Psoas muscle (tissue), 8 donors: Measurements from ENCODE around the gene PALLD. TPM values are rescaled to one million over a fixed set of nuclear protein-coding genes. Genes with fewer than 3 reads are reported as not detected.
"Not testable (repeated sequence)": the region's sequence is repeated elsewhere in the genome, so short reads cannot be mapped to it uniquely, and the experiment has no call there.

Experiments
- ATAC-seq, 4 donors: fragments of 200-7000 bp; cut with Tn5 transposase; one replicate each; pipeline ENCODE4 v1.9.1; 2020; ENCODE audit warnings: moderate library complexity in 3 of 4, mild to moderate bottlenecking in 2 of 4
- DNase-seq, 2 donors: peaks; one replicate each; pipeline ENCODE4 v3.0.0-alpha.2; 2020
- H3K27ac ChIP-seq: fragments of 200-600 bp; one replicate; pipeline ENCODE4 v1.8.0; 2022
- H3K27me3 ChIP-seq, 3 donors: fragments of 200-600 bp in 1 of 3; one replicate each; pipeline versions ENCODE4 v1.6.1 to v1.8.0; 2013 to 2022; ENCODE audit warnings: low read length in 2 of 3, mild to moderate bottlenecking in 2 of 3, moderate library complexity in 1 of 3; ENCODE audit not compliant: insufficient read depth in 3 of 3
- H3K36me3 ChIP-seq, 2 donors: fragments of 200-600 bp in 1 of 2; one replicate each; pipeline versions ENCODE4 v1.6.1 to v1.8.0; 2013 to 2022; ENCODE audit warnings: low read depth in 1 of 2, mild to moderate bottlenecking in 1 of 2, moderate library complexity in 1 of 2; ENCODE audit not compliant: insufficient read depth in 1 of 2
- H3K4me1 ChIP-seq: fragments of 200-600 bp; one replicate; pipeline ENCODE4 v1.8.0; 2022
- H3K4me3 ChIP-seq: fragments of 200-600 bp; one replicate; pipeline ENCODE4 v1.8.0; 2022; ENCODE audit warnings: mild to moderate bottlenecking
- H3K9me3 ChIP-seq: fragments of 200-600 bp; one replicate; pipeline ENCODE4 v1.8.0; 2022
- CTCF ChIP-seq: fragments of 200-600 bp; IDR thresholded peaks from one replicate; pipeline ENCODE4 v1.8.0; 2022; ENCODE audit warnings: antibody characterized with exemption
- WGBS, 3 donors: extraction: QIAGEN DNeasy Blood & Tissue Kit; methylation state at CpG; one replicate each; pipeline versions ENCODE4 v1.1.6 to v1.1.7; 2013; 5-methylcytosine and 5-hydroxymethylcytosine counted together
- intact Hi-C, 2 donors: fragments of 100-400 bp; cut with DNase I; formaldehyde crosslinking; loops; one replicate each; pipeline versions ENCODE4 v1.11.0 to v1.14.2; 2022
- polyA plus RNA-seq, 3 donors: library from polyadenylated mRNA; stranded (reverse); fragments of 200-250 nt; gene quantifications; one replicate each; pipeline ENCODE4 v1.2.3, GENCODE V29; 2013
- total RNA-seq, 4 donors: library from RNA; stranded (reverse); fragmentation: NEBNext Ultra II Directional in 2 of 4; extraction: Animal tissue kit (Norgen Biotek cat#: 25700) in 2 of 4; gene quantifications; one replicate each; pipeline versions ENCODE4 v1.2.1 to v1.2.4, GENCODE V29; 2021 to 2023
- donor health status: healthy with polysubstance abuse.
- donor health status: DM: no; HTN: no; CAD: no; lungs with moderate emphysema.
- donor health status: Bipolar disorder and iron deficiency.
- donor health status: healthy.
- donor health status: DM: yes; HTN: yes; CAD: no.
- donor health status: DM: no; HTN: no; CAD: no.
- donor health status: DM: no; HTN: no; CAD: no.
- donor health status: DM: yes; HTN: yes; CAD: no.

The PALLD gene
- total and polyA plus RNA-seq, 7 donors, result 19.2 to 245 (median 168) TPM

GRCh38 chr4:168942985-168943384 is 446.1 kb downstream of the PALLD start:
- Histone ChIP-seq H3K27ac (no peak overlapping the region), H3K27me3 (no peaks in the 10 kb centered on the region), H3K36me3 (no peaks in the 10 kb centered on the region), H3K4me1 (no peaks in the 10 kb centered on the region), H3K4me3 (no peak overlapping the region), H3K9me3 (peaks cover 12% of the 10 kb centered on the region)
- peak in 1 of 4 donors; percentile 37 for ATAC-seq
- intact Hi-C loops, result no loop called here
- TF ChIP-seq CTCF, result no peak
- 78 to 94% (median 90%) methylated on average over 3 of the region's 3 CpGs for WGBS, 3 donors
- no peak for DNase-seq

DNA sequence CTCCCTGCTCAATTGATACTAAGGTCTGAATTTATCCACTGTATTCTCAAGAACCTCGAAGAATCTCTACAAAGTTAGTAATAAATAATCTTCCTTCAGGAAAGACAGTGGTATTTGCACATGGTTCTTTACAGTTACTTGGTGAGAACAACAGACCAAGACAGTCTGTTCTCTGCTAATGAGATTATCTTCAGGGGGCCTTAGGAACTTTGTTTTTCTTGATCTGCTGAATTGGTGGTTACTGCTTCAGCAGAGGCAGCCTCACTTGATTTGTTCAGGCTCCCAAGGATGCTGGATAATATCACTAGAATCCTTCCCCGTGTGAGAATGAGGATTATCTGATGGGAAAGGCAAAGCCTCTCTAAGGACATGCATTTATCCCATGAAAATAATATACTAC is 448.4 kb downstream of the PALLD start:
- WGBS, 3 donors, result 65 to 70% (median 69%) methylated on average over 2 of the region's 2 CpGs
- no peak for DNase-seq
- Histone ChIP-seq H3K4me3 (no peak overlapping the region), H3K27me3 (no peaks in the 10 kb centered on the region), H3K9me3 (no peaks in the 10 kb centered on the region), H3K4me1 (no peaks in the 10 kb centered on the region), H3K27ac (no peak overlapping the region), H3K36me3 (no peaks in the 10 kb centered on the region)
- ATAC-seq, result no peak
- no peak for TF ChIP-seq CTCF
- intact Hi-C loops, result no loop called here

DNA sequence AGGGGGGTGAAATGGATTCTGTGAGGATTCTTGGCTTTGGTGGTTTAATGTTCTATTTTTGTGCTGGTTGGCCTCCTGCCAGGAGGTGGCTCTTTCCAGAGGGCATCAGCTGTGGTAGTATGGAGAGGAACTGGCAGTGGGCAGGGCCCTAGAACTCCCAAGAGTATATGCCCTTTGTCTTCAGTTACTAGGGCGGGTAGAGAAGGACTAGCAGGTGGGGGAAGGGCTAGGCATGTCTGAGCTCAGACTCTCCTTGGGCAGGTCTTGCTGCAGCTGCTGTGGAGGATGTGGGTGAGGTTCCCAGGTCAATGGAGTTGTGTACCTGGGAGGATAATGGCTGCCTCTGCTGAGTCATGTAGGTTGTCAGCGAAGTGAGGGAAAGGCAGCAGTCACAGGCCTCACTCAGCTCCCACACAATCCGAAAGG is 456.0 kb downstream of the PALLD start:
- DNase-seq, result not testable (repeated sequence)

DNA sequence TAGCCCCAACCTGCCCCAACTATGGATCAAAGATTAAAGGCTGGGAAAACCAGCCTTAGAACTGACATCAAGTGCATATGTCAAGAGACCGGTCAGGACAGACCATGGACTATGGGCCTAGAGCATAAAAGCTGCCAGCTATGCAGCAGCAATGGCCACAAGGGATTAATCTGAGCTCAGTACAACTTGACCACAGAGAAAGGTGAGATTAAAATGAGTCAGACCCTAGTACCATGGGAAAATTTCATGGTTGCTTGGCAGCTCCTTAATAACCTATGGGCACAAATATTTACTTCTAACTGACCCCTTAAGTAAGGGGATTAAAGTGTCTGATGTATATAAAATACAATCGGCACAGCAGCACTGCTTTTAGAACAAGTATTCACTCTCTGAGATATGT is 458.8 kb downstream of the PALLD start:
- no peak for TF ChIP-seq CTCF
- H3K27me3 ChIP-seq, result no peaks in the 10 kb centered on the region
- H3K27ac ChIP-seq, result no peak overlapping the region
- H3K36me3 ChIP-seq, result no peaks in the 10 kb centered on the region
- H3K9me3 ChIP-seq, result no peaks in the 10 kb centered on the region
- WGBS, 3 donors, result 71 to 82% (median 75%) methylated on average over 2 of the region's 2 CpGs
- H3K4me1 ChIP-seq, result peaks cover 17% of the 10 kb centered on the region
- no peak for ATAC-seq
- intact Hi-C loops, result no loop called here
- no peak overlapping the region for H3K4me3 ChIP-seq
- DNase-seq, result no peak

More for the DNA sequence above, 456.0 kb downstream of the PALLD start:
- H3K4me3 ChIP-seq, intact Hi-C loops, H3K36me3 ChIP-seq, H3K9me3 ChIP-seq, H3K27me3 ChIP-seq: not testable (repeated sequence)
- Histone ChIP-seq H3K4me1 (peaks cover 17% of the 10 kb centered on the region), H3K27ac (peak overlapping the region; percentile 50)
- ATAC-seq, result peak in 2 of 4 donors; percentile 36 to 51
- WGBS, 3 donors, result 69 to 75% (median 72%) methylated on average over 3 of the region's 3 CpGs

- no peaks in the 10 kb centered on the region for H3K4me1 ChIP-seq
- ATAC-seq, result no peak
- no peaks in the 10 kb centered on the region for H3K27me3 ChIP-seq
- no peaks in the 10 kb centered on the region for H3K36me3 ChIP-seq
- no peak for DNase-seq
- H3K4me3 ChIP-seq, result no peak overlapping the region
- intact Hi-C loops, result no loop called here
- no peaks in the 10 kb centered on the region for H3K9me3 ChIP-seq
- no peak overlapping the region for H3K27ac ChIP-seq
- TF ChIP-seq CTCF, result no peak
- WGBS, 3 donors, result 76 to 93% (median 81%) methylated on average over 5 of the region's 5 CpGs
Measured at GRCh38 chr4:168960716-168961115, 463.9 kb downstream of the PALLD start.
